Measurements from ENCODE around the gene LRRC4B. TPM values are rescaled to one million over a fixed set of nuclear protein-coding genes. Genes with fewer than 3 reads are reported as not detected.

Gene LRRC4B
- total RNA-seq, 1 donor from 2014 or later = 5.2 TPM

DNA sequence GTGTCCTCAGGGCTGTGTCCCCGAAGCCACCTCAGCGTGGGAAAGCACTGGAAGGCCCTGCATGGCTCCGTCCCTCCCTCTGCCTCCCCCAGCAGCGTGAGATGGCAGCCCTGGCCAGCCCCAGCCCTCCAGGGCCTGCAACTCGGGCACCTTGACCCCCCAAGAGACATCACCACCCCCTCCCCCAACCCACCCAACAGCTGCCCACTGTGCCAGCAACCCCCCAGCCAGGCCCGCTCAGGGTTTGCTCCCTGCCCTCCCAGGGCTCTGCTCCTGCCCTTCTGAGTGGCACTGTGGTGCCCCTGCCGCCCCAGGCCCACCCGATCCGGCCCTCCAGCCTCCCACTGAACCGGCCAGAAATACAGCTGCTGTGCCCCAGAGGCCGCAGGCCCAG is 53.1 kb downstream of the LRRC4B start:
- H3K27ac ChIP-seq (ENCODE audit: low read depth, low read length) = no peak overlapping the region
- no peak overlapping the region for H3K4me3 ChIP-seq (ENCODE audit: low read length in 3 of 3)
- no peaks in the 10 kb centered on the region for H3K36me3 ChIP-seq (ENCODE audit: control insufficient read depth in 3 of 3, insufficient read depth in 3 of 3, low read length in 3 of 3)
- peaks cover 6 to 11% (median 7%) of the 10 kb centered on the region in 3 donors for H3K4me1 ChIP-seq (ENCODE audit: control insufficient read depth in 3 of 3, insufficient read depth in 3 of 3, low read length in 3 of 3)
- no peaks in the 10 kb centered on the region for H3K9me3 ChIP-seq (ENCODE audit: control insufficient read depth in 3 of 3, low read length in 3 of 3)
- no peak overlapping the region for H3K9ac ChIP-seq (ENCODE audit: low read depth in 1 of 3, low read length in 3 of 3)
- peaks cover 0 to 6% (median 0%) of the 10 kb centered on the region in 3 donors for H3K27me3 ChIP-seq (ENCODE audit: control insufficient read depth in 3 of 3, insufficient read depth in 3 of 3, low read length in 3 of 3)

DNA sequence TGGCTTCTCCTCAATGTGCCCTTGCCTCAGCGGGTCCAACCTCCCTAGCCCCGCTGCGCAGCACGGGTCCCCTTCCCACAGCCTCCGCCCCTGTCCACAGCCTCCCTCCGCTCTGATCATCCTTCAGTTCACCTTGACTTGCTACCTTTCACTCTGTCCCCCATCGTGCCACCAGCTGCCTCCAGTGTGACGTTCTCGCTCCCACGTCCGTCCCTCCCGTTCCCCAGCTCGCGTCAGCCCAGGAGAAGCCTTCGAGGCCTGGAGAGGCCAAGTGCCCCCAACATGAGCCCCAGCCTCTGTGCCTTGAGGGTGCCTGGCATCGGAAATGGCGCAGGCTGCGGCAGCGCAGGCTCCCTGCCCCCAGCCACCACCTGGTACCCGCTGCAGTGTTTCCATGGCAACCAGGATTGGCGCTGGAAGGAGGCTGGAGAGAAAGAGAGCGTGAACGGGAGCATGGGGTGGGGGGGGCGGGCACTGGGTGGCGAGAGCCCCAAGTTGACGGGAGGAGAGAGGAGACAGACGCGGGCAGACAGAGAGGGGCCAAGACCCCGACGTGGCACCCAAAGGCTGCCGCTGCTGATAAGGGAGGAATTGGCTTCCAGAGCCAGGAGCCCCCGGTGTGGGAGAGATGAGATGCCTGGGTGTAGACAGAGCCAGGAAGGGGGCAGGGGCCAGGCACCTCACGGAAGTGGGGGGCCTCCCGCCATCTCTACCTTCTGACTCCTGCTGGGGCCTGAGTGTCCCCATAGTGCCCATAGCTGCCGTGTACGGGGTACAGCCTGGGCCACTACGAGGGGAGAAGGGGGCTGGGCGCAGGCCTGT is 53.7 kb downstream of the LRRC4B start:
- H3K27ac ChIP-seq (ENCODE audit: low read depth, low read length) = no peak overlapping the region
- H3K36me3 ChIP-seq (ENCODE audit: control insufficient read depth in 3 of 3, insufficient read depth in 3 of 3, low read length in 3 of 3) = no peaks in the 10 kb centered on the region
- no peak overlapping the region for H3K9ac ChIP-seq (ENCODE audit: low read depth in 1 of 3, low read length in 3 of 3)
- peaks cover 9 to 14% (median 10%) of the 10 kb centered on the region in 3 donors for H3K4me1 ChIP-seq (ENCODE audit: control insufficient read depth in 3 of 3, insufficient read depth in 3 of 3, low read length in 3 of 3)
- no peaks in the 10 kb centered on the region for H3K9me3 ChIP-seq (ENCODE audit: control insufficient read depth in 3 of 3, low read length in 3 of 3)
- peaks cover 0 to 6% (median 0%) of the 10 kb centered on the region in 3 donors for H3K27me3 ChIP-seq (ENCODE audit: control insufficient read depth in 3 of 3, insufficient read depth in 3 of 3, low read length in 3 of 3)
- no peak overlapping the region for H3K4me3 ChIP-seq (ENCODE audit: low read length in 3 of 3)

DNA sequence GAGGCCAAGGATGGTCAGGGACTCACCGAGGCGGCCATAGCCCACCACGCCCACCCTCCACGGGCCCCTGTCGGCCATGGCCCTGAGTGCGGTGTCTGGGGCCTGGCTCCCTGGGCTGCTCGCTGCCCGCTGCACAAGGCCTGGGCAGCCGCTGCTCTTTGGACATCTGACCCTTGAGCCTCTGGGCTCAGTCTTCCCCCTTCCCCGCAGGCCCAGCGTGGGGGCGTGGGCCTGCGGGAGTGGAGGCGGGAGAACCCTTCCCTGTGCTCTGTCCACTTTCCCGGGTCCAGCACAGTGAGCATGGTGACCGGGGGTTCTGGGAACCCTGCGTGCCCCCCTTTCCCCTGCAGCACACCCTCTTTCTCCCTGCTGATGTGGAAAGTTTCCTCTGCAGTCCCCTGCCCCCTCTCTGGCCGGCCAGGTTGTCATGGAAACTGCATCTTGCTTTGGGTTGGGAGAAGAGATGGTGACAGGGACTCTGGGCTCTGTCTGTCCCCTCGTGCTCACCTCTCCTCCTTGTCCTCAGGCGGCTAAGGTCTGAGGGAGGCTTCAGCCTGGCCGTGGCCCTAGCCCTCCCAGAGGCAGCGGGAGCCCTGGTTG is 54.4 kb downstream of the LRRC4B start, which contains the start of gene ASPDH:
Gene ASPDH (minus strand): TSS at position 168 of the 600 bp plus-strand sequence. CDS start 90 bp downstream, at position 78.
- H3K9ac ChIP-seq (ENCODE audit: low read depth in 1 of 3, low read length in 3 of 3) = peak within 1 kb of the TSS in 1 of 3 donors; percentile 16
- H3K27me3 ChIP-seq (ENCODE audit: control insufficient read depth in 3 of 3, insufficient read depth in 3 of 3, low read length in 3 of 3) = peaks cover 0 to 5% (median 0%) of the 10 kb centered on the region in 3 donors
- H3K4me1 ChIP-seq (ENCODE audit: control insufficient read depth in 3 of 3, insufficient read depth in 3 of 3, low read length in 3 of 3) = peaks cover 9 to 16% (median 10%) of the 10 kb centered on the region in 3 donors
- no peak within 1 kb of the TSS for H3K4me3 ChIP-seq (ENCODE audit: low read length in 3 of 3)
- H3K27ac ChIP-seq (ENCODE audit: low read depth, low read length) = no peak within 1 kb of the TSS
- H3K36me3 ChIP-seq (ENCODE audit: control insufficient read depth in 3 of 3, insufficient read depth in 3 of 3, low read length in 3 of 3) = no peaks in the 10 kb centered on the region
- H3K9me3 ChIP-seq (ENCODE audit: control insufficient read depth in 3 of 3, low read length in 3 of 3) = no peaks in the 10 kb centered on the region

DNA sequence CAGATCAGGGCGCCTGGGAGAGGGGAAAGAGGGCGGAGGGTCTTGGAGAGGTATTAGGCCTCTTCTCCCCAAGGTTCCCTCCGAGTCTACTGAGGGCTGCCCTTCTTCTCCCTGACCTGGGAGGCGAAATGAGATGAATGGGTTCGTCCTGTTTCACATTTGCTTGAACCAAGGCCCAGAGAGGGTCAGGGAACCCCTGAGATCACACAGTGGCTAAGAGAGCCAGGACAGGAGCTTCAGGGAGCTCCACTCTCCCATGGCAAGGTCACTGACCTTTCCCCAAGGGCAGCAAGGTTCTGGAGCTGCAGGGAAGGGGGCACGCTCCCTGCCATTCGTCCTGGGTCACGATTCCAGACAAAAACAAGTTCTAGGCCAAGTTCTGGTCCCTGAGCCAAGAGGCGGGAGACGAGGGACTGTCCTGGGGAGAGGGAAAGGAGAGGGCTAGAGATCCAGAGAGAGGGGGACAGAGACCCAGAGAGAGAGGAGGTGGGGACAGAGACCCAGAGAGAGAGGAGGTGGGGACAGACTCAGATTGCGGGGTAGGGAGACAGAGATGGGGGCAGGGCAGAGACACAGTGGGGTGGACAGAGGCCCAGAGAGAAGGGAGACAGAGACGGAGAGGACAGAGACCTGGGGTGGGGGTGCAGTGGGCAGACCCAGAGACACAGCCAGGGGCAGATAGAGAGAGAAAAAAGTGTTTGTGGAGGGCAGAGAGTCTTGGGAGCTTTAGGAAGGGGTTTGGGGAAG is 55.1 kb downstream of the LRRC4B start:
- H3K36me3 ChIP-seq (ENCODE audit: control insufficient read depth in 3 of 3, insufficient read depth in 3 of 3, low read length in 3 of 3) = no peaks in the 10 kb centered on the region
- H3K4me3 ChIP-seq (ENCODE audit: low read length in 3 of 3) = no peak overlapping the region
- H3K27ac ChIP-seq (ENCODE audit: low read depth, low read length) = no peak overlapping the region
- peak overlapping the region in 1 of 3 donors; percentile 16 for H3K9ac ChIP-seq (ENCODE audit: low read depth in 1 of 3, low read length in 3 of 3)
- peaks cover 9 to 16% (median 12%) of the 10 kb centered on the region in 3 donors for H3K4me1 ChIP-seq (ENCODE audit: control insufficient read depth in 3 of 3, insufficient read depth in 3 of 3, low read length in 3 of 3)
- no peaks in the 10 kb centered on the region for H3K9me3 ChIP-seq (ENCODE audit: control insufficient read depth in 3 of 3, low read length in 3 of 3)
- no peaks in the 10 kb centered on the region for H3K27me3 ChIP-seq (ENCODE audit: control insufficient read depth in 3 of 3, insufficient read depth in 3 of 3, low read length in 3 of 3)

DNA sequence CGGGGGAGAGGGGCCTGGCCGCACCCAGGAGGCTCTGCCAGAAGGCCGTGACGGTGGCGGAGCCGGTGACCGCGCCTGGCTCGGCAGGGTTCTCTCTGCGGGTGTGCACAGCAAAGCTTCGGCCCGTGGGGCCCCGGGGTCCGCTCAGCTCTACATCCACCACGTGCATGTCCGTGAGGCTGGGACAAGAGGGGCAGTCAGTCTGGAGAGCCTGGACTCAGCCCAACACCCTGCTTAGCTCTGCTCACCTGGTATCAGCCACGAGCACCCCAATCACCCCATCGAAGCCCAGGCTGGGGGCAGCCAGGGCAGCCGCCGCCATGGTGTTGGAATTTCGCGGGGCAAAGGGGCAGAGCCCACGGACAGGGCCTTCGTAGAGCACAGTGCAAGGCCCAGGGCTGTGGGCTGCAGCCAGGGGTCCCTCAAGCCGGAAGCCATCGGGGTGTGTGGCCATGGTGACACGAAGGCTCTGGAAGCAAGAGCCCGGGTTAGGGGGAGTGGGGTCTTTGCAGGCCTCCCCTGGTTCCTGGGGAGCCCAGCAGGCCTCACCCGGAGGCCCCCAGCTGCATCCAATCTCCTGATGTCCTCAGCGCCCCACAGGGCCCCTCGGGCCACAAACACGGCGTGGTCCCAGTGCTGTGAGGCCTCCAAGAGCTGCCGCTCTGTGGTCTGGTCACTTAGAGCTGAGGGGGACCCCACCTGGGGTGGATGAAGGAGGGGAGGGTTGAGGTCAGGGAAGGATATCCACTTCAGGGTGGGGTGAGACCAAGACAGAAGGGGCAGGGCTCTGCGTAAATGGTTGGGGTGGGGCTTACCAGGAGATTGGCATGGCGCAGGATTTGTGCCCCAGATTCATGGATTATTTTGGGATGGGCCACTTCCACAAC is 55.9 kb downstream of the LRRC4B start:
- no peaks in the 10 kb centered on the region for H3K9me3 ChIP-seq (ENCODE audit: control insufficient read depth in 3 of 3, low read length in 3 of 3)
- no peaks in the 10 kb centered on the region for H3K27me3 ChIP-seq (ENCODE audit: control insufficient read depth in 3 of 3, insufficient read depth in 3 of 3, low read length in 3 of 3)
- H3K4me1 ChIP-seq (ENCODE audit: control insufficient read depth in 3 of 3, insufficient read depth in 3 of 3, low read length in 3 of 3) = peaks cover 9 to 16% (median 14%) of the 10 kb centered on the region in 3 donors
- peak overlapping the region; percentile 80 for H3K27ac ChIP-seq (ENCODE audit: low read depth, low read length)
- H3K36me3 ChIP-seq (ENCODE audit: control insufficient read depth in 3 of 3, insufficient read depth in 3 of 3, low read length in 3 of 3) = no peaks in the 10 kb centered on the region
- no peak overlapping the region for H3K4me3 ChIP-seq (ENCODE audit: low read length in 3 of 3)
- no peak overlapping the region for H3K9ac ChIP-seq (ENCODE audit: low read depth in 1 of 3, low read length in 3 of 3)

DNA sequence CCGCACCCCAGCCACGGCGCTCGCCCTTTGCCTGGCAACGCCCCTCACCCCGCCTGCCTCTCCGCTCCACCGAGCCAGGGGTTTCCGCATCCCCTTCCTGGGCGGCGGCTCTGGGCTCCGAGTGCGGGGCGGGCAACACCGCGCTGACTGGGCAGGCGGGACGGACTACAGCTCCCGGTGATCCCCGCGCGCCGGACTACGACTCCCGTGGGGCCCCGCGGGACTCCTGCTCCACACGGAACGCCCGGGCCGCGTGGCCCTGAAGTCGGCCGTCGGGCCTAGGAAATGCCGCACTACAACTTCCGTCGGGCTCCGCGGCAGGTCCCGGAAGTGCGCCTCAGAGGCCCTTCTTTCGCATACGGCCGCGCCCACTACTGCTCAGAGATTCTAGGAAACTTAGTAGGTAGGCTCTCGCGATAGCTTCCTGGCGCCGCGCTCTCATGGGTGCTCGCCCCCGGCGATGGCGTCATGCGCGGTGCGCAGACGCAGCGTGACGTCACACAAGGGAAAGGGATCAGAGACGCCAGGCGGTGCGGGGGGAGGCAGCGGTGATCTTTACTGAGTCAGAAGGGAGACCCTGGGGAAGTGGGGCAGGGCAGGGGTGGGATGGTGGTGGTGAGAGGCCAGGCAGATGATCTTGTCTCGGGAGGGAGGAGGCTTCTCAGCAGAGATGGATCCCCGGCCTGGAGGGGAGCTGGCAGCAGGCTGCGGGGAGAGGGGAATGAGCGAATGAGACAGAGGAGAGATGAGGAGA is 57.0 kb downstream of the LRRC4B start, which contains the start of gene JOSD2:
Gene JOSD2 (minus strand): TSS at position 123 of the 754 bp plus-strand sequence. CDS start 760 bp downstream, outside the sequence.
- Histone ChIP-seq H3K36me3 (ENCODE audit: control insufficient read depth in 3 of 3, insufficient read depth in 3 of 3, low read length in 3 of 3) (no peaks in the 10 kb centered on the region), H3K4me1 (ENCODE audit: control insufficient read depth in 3 of 3, insufficient read depth in 3 of 3, low read length in 3 of 3) (peaks cover 9 to 16% (median 14%) of the 10 kb centered on the region in 3 donors), H3K27me3 (ENCODE audit: control insufficient read depth in 3 of 3, insufficient read depth in 3 of 3, low read length in 3 of 3) (no peaks in the 10 kb centered on the region), H3K27ac (ENCODE audit: low read depth, low read length) (peak within 1 kb of the TSS; percentile 80), H3K4me3 (ENCODE audit: low read length in 3 of 3) (peak within 1 kb of the TSS; percentile 85 to 92 (median 86)), H3K9ac (ENCODE audit: low read depth in 1 of 3, low read length in 3 of 3) (peak within 1 kb of the TSS; percentile 89 to 91 (median 90)), H3K9me3 (ENCODE audit: control insufficient read depth in 3 of 3, low read length in 3 of 3) (no peaks in the 10 kb centered on the region)

DNA sequence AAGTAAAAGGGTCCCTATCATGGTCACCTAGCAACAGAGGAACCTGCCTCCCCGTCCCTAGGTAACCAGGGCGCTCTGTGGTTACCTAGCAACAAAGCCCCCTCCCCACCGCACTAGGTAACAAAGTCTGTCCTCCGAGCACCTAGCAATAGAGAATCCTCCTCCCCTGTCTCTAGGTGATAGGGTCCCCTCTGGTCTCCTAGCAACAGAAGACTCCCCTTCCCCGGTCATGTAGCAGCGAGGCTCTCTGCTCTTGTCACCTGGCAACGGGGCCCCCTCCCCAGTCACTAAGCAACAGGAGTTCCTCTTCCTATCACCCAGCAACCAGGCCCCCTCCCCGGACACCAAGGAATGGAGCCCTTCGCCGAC is 57.6 kb downstream of the LRRC4B start:
- peak overlapping the region; percentile 89 to 91 (median 90) for H3K9ac ChIP-seq (ENCODE audit: low read depth in 1 of 3, low read length in 3 of 3)
- no peaks in the 10 kb centered on the region for H3K9me3 ChIP-seq (ENCODE audit: control insufficient read depth in 3 of 3, low read length in 3 of 3)
- H3K4me1 ChIP-seq (ENCODE audit: control insufficient read depth in 3 of 3, insufficient read depth in 3 of 3, low read length in 3 of 3) = peaks cover 9 to 16% (median 14%) of the 10 kb centered on the region in 3 donors
- H3K4me3 ChIP-seq (ENCODE audit: low read length in 3 of 3) = peak overlapping the region; percentile 85 to 92 (median 86)
- H3K36me3 ChIP-seq (ENCODE audit: control insufficient read depth in 3 of 3, insufficient read depth in 3 of 3, low read length in 3 of 3) = peaks cover 0 to 1% (median 0%) of the 10 kb centered on the region in 3 donors
- peak overlapping the region; percentile 77 for H3K27ac ChIP-seq (ENCODE audit: low read depth, low read length)
- no peaks in the 10 kb centered on the region for H3K27me3 ChIP-seq (ENCODE audit: control insufficient read depth in 3 of 3, insufficient read depth in 3 of 3, low read length in 3 of 3)

DNA sequence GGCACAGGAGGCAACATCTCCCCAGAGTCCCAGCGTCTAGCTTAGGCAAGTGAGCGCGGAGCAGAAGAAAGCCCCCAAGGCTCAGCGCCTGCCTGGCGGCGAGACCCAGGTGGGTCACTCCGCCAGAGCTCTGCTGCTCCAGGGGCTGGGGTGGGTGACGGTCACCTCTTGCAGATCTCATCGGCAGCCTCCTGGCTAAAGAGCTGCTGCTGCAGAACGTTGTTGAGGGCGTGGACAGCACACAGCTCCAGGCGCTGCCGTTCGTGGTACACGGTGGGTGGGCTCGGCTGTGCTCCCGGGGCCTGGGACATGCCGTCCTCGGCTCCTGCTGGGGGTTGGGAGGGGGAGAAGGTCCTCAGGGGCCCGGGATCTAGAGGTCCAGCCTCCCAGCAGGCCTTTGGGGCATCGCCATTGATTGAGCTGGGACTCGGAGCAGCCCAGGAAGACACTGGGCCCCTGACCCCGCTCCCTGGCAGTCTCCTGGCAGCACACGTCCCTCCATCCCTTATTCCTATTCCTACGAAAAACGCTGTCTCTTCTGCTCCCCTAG is 58.0 kb downstream of the LRRC4B start:
- Histone ChIP-seq H3K27ac (ENCODE audit: low read depth, low read length) (peak overlapping the region; percentile 77), H3K9me3 (ENCODE audit: control insufficient read depth in 3 of 3, low read length in 3 of 3) (no peaks in the 10 kb centered on the region), H3K4me1 (ENCODE audit: control insufficient read depth in 3 of 3, insufficient read depth in 3 of 3, low read length in 3 of 3) (peaks cover 9 to 16% (median 14%) of the 10 kb centered on the region in 3 donors), H3K27me3 (ENCODE audit: control insufficient read depth in 3 of 3, insufficient read depth in 3 of 3, low read length in 3 of 3) (no peaks in the 10 kb centered on the region), H3K36me3 (ENCODE audit: control insufficient read depth in 3 of 3, insufficient read depth in 3 of 3, low read length in 3 of 3) (peaks cover 0 to 1% (median 0%) of the 10 kb centered on the region in 3 donors), H3K4me3 (ENCODE audit: low read length in 3 of 3) (peak overlapping the region; percentile 85 to 92 (median 86)), H3K9ac (ENCODE audit: low read depth in 1 of 3, low read length in 3 of 3) (peak overlapping the region; percentile 89 to 91 (median 90))
